Effector CD4-positive, alpha-beta T cell (primary cell): ENCODE results near the gene SLC66A1.
A peak's percentile ranks its signal among the peaks of the same experiment; 100 is the strongest.

Experiments
- DNase-seq: peaks from one replicate; pipeline ENCODE4 v3.0.0-alpha.2; 2020

Gene SLC66A1

GRCh38 chr1:19325958-19326747, 14.0 kb downstream of the SLC66A1 start:
- DNase-seq, result no peak

- no peak for DNase-seq
Measured at GRCh38 chr1:19326748-19327065, 14.6 kb downstream of the SLC66A1 start.

- no peak for DNase-seq
Measured at GRCh38 chr1:19327301-19327700, 15.2 kb downstream of the SLC66A1 start.

GRCh38 chr1:19327736-19328135, 15.6 kb downstream of the SLC66A1 start:
- no peak for DNase-seq

GRCh38 chr1:19328486-19328885, 16.4 kb downstream of the SLC66A1 start:
- no peak for DNase-seq

- no peak for DNase-seq
Measured at GRCh38 chr1:19329188-19329587, 17.1 kb downstream of the SLC66A1 start.

- DNase-seq, result no peak
Measured at GRCh38 chr1:19329611-19330010, 17.5 kb downstream of the SLC66A1 start.

GRCh38 chr1:19330449-19331135, 18.5 kb downstream of the SLC66A1 start:
- DNase-seq, result no peak

GRCh38 chr1:19331262-19331878, 19.2 kb downstream of the SLC66A1 start:
- DNase-seq, result no peak

- DNase-seq, result no peak
Measured at GRCh38 chr1:19332832-19333231, 20.7 kb downstream of the SLC66A1 start.

- DNase-seq, result no peak
Measured at GRCh38 chr1:19333587-19334354, 21.6 kb downstream of the SLC66A1 start.

- no peak for DNase-seq
Measured at GRCh38 chr1:19336543-19336942, 24.4 kb downstream of the SLC66A1 start.

GRCh38 chr1:19337289-19337688, 25.2 kb downstream of the SLC66A1 start:
- no peak for DNase-seq

GRCh38 chr1:19338323-19338762, 26.2 kb downstream of the SLC66A1 start:
- DNase-seq, result no peak

- no peak for DNase-seq
Measured at GRCh38 chr1:19339214-19339861, 27.2 kb downstream of the SLC66A1 start.

- no peak for DNase-seq
Measured at GRCh38 chr1:19340387-19340937, 28.3 kb downstream of the SLC66A1 start.

GRCh38 chr1:19341201-19342061, 29.3 kb downstream of the SLC66A1 start:
- DNase-seq, result peak; percentile 67

GRCh38 chr1:19342062-19342750, 30.1 kb downstream of the SLC66A1 start:
- no peak for DNase-seq

- no peak for DNase-seq
Measured at GRCh38 chr1:19342894-19343616, 30.9 kb downstream of the SLC66A1 start.
